Epidermal melanocyte (primary cell): Measurements from ENCODE around the gene FOXL3.
A peak's percentile ranks its signal among the peaks of the same experiment; 100 is the strongest.
"Not testable (repeated sequence)": the region's sequence is repeated elsewhere in the genome, so short reads cannot be mapped to it uniquely, and the experiment has no call there.

Experiments
- DNase-seq: peaks from one replicate; pipeline ENCODE4 v3.0.0; 2011; ENCODE audit warnings: low spot score; ENCODE audit not compliant: insufficient read length

FOXL3 gene

DNA sequence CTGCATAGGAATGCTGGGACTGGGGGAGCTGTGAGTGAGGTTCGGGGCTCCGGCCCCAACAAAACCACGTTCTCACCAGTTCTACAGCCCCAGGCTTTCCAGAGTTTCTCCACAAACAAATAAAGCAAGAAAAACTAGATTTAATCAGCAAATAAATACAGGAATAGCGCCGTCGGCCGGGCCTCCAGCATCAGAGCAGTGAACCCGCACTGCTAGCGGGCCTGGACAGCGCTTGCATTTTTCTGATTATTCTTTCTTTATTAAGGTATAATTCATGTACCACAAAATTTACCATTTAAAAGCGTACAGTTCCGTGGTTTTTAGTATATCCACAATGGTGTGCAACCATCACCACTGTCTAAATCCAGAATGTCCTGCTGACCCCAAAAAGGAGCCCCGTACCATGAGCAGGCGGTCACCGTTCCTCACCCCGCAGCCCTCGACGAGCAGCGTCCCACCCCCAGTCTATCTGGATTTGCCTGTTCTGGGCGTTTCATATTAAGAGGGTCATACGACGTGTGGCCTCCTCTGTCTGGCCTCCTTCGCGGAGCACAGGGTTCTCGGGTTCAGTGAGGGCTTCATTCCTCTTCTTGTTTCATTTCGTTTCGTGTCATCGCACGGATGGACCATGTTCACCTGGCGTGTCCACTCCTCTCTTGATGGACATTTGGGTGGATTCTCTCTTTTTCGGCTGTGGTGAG is 35.5 kb upstream of the FOXL3 start:
- no peak for DNase-seq

DNA sequence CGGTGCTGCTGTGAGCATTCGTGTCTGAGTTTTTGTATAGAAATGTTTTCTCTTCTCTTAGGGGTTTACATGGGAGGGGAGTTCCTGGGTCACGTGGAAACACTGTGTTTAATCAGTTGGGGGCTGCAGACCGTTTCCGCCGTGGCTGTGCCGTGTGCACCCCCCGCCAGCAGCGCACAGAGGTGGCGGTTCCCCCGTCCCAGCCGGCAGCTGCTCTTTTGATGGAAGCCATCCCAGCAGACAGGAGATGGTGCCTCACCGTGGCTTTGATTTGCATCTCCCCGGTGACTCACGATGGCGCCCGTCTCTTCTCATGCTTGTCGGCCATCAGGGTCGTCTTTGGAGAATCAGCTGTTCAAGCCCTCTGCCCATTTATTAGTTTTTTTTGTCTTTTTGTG is 34.9 kb upstream of the FOXL3 start:
- DNase-seq = no peak

DNA sequence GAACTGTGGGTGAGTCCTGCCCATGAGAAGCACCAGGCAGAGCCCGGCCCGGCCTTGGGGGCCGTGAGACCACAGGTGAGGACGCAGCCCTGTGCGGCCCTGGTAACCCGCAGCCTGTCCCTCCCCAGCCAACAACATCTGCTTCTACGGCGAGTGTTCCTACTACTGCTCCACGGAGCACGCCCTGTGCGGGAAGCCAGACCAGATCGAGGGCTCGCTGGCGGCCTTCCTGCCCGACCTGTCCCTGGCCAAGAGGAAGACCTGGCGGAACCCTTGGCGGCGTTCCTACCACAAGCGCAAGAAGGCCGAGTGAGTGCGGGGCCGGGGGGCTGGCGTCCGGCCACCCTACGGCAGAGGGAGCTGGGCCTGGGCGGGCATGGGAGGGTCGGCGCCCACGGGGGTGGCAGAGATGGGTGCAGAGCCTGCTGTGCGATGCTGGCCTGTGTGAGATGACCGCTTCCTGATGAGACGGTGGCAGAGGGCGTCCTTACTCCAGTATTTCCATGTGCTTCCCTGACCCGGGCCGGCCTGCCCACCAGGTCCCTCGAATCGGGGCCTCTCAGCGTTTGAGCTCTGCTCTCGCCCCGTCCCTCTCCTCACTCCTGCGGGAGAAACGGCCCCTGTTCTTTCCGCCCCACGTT is 34.1 kb upstream of the FOXL3 start:
- DNase-seq = no peak

DNA sequence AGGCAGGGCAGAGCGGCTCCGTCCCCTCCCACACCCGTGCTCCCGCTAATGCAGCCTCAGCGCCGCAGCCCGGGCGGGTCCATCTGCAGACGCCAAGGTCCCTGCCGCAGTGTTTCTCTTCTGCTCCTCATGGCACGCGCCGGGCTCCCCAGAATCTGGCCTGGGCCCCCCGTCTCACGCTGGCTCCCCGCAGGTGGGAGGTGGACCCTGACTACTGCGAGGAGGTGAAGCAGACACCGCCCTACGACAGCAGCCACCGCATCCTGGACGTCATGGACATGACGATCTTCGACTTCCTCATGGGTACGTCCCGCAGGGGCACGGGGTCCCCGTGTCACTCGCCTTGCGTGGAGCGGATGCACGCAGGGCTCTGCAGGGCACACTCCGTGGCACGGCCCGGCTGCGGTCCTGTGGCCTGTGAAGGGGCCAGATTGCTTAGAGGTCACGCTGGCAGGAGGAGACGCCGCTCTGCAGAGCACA is 33.5 kb upstream of the FOXL3 start:
- no peak for DNase-seq

DNA sequence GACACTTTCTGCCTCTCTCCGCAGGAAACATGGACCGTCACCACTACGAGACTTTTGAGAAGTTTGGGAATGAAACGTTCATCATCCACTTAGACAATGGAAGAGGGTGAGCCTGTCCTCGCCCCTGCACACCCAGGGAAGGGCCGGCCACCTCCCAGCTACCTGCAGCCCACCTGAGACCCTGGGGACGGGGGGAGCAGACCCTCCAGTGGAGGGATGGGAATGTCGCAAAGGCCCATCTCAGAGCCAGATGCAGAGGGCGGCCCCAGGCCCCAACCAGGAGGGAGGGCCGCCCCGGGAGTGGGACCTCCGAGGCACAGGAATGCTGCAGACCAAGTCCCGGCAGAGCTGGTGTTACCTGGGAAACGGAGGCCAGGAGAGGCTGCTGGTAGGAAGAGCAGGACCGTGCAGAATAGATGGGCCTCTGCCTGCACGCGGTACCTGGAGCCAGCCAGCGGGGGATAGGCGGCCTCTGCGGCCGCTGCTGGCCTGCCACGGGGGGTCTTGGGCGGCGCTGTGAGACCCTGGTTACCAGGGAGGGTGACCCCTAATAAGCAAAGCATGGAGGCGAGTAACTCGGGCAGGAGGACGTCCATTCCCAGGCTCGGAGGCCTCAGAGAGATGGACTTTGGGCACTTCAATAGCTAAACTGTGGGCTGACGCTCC is 32.9 kb upstream of the FOXL3 start:
- no peak for DNase-seq

DNA sequence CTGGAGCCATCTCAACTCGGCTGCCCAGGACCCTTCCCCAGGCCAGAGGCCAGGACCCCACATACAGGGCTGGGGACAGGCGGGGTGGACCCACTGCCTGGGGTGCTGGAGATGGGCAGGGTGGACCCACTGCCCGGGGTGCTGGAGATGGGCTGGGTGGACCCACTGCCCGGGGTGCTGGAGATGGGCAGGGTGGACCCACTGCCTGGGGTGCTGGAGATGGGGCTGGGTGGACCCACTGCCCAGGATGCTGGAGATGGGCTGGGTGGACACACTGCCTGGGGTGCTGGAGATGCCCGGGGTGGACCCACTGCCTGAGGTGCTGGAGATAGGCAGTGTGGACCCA is 32.4 kb upstream of the FOXL3 start:
- DNase-seq = no peak

DNA sequence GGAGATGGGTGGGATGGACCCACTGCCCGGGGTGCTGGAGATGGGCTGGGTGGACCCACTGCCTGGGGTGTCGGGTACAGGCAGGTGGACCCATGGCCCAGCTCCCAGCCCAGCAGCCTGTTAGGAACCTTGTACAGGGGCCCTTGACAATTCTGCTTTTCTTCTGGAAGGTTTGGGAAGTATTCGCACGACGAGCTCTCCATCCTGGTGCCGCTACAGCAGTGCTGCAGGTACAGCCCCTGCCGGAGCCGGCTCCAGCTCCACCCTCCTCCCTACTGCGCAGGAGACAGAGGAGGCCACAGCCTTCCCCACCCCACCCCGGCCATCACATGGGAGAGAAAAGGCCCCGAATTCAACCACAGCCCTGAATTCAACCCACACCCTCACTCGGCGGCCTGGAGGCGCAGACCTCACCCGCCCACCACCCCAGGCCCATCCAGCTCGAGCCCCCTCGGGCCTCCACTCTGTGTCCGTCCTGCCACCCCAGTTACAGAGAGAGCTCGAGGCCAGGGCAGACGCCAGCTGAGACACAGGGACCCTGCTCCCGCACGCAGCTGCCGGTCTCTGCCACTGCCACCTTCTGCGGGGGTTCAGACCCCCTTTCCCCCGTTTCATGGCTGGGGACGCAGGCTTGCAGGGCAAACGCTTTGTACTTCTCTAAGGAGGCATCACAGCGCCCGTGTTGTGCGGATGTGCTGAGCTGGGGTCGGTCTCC is 31.3 kb upstream of the FOXL3 start:
- DNase-seq = no peak

DNA sequence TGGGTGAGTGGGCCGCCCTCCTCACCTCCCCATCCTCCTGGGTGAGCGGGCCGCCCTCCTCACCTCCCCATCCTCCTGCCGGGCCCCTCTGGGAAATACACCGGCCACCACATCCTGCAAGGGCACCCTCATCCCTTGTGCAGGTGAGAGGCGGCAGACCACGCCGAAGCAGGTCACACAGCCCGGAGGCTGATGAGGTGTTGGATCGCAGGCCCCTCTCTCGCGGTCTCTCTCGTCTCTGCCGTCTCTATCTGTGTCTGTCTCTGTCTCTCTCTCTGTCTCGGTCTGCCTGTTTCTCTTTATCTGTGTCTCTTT is 30.8 kb upstream of the FOXL3 start:
- no peak for DNase-seq

DNA sequence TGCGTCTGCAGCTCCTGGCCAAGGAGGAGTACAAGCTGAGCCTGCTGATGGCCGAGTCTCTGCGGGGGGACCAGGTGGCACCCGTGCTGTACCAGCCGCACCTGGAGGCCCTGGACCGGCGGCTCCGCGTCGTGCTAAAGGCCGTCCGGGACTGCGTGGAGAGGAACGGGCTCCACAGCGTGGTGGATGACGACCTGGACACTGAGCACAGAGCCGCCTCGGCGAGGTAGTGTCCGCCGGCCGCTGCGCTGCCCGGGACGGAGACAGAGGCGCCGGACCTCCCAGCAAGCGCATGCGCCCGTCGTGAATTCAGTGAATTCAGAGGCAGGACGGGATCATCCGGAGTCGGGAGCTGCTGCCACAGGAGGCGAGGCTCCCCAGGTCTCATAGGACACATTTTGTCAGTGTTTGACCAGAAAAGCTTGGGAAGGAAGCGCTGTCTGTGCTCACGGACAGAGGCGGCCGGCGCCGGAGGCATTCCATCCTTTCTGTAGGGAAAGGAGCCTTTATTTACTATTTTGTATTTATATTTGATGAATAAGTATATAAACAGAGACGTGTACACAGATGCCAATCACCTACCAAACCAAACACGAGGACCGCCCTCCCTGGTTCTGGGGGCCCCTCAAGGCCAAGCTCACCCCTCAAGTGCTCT is 30.1 kb upstream of the FOXL3 start:
- no peak for DNase-seq

DNA sequence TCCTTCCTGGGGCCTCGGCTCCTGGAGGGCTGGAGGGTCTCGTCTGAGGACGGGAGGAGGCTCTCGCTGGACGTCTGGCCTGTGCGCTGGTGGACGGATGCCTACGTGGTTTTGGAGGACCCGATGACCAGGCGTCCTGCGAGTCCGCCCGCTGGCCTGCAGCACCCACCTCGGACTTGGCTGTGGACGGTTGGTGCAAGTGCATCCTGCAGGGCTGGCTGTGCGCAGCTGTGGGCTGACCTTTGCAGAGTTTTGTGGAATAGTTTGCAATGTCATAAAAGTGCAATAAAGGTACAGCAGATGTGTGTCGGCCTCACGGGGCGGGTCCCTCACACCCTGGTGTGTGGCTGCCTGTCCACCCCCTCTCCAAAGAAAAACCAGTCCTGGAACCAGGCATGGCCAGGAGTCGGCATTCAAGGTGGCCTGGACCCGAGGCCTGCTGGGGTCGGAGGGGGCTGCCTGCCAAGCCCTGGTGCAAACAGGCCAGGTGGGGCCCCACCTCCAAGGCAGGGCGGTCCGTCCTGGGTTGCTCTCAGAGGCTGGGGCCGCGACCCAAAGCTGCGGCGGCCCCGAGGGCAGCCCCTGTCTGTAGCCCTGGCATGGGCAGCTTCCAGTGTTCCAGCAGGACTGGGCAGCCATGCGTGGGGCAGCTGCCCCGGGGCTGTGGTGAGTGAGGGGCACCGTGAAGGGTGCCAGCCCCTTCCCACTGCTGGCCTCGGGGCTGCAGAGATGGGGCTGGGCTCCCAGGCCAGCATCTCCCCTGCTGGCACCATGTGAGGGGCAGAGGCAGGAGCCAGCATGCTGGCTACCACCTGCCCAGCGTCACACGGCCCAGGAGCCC is 29.3 kb upstream of the FOXL3 start:
- DNase-seq = no peak

DNA sequence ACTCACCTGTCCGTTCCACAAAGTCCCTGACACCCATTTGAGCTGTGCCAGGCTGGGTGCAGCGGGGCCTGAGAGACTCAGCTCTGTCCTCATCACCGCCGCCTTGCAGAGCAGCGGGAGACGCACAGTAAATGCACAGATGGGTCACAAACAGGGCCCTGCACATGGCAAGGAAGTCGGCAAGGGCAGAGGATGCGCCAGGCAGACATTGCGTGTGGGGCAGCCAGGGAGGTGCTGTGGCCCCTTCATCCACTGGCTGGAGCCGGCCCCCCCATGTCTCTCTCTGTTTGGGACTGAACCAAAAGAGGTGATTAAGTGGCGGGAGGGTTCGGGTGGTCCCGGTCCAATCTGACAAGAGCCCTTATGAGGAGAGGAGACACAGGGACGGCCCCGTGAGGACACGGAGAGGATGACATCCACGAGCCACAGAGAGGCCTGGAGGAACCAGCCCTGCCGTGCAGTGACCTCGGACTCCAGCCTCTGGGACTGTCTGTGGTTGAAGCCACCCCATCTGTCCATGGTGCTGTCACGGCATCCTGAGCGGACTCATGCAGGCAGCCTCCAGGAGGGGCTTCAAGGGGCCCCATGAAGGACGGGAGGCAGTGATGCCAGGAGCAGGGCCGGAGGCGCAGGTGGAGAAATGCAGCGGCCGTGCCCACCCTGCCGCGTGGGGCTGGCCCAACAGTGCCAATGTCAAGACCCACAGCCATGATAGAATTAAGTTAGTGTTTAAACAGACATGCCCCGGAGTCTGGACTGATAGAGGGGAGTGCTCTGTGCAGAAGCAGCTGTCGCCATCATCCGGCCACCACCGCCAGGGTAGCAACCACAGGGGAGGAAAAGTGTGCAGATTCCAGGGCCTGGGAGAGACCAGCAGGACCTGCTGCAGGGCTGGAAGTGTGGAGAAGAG is 28.4 kb upstream of the FOXL3 start:
- DNase-seq = peak; percentile 11

DNA sequence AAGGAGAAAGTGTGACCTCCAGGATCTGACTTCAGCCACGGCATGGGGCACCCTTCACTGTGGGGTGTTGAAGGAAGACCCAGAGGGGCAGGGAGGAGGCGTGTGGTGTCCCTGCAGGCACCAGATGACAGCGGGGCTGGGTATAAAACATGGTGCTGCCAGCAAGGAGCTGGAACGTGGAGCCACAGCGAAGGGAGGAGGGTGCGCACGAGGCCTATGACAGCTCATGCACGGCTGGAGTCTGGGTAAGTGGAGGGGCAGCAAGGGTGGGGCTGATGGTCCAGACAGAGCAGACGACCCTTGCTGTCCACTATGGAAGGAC is 27.8 kb upstream of the FOXL3 start:
- DNase-seq = no peak

DNA sequence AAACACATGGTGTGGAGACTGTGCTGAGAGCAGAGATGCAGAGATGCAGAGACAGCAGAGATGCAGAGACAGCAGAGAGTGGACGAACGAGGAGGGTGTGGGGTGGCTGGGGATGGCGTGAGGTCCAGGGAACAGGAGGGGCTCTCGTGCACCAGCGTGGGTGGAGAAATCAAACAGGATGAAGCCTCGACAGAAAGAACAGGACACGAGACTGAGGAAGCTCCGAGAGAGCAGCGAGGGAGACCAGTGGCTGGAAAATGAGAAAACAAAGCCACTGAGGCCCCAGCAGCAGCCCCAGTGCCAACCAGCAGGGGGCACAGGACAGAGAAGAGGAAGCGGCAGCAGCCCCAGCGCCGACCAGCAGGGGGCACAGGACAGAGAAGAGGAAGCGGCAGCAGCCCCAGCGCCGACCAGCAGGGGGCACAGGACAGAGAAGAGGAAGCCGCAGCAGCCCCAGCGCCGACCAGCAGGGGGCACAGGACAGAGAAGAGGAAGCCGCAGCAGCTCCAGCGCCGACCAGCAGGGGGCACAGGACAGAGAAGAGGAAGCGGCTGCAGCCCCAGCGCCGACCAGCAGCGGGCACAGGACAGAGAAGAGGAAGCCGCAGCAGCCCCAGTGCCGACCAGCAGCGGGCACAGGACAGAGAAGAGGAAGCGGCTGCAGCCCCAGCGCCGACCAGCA is 27.2 kb upstream of the FOXL3 start:
- not testable (repeated sequence) for DNase-seq

DNA sequence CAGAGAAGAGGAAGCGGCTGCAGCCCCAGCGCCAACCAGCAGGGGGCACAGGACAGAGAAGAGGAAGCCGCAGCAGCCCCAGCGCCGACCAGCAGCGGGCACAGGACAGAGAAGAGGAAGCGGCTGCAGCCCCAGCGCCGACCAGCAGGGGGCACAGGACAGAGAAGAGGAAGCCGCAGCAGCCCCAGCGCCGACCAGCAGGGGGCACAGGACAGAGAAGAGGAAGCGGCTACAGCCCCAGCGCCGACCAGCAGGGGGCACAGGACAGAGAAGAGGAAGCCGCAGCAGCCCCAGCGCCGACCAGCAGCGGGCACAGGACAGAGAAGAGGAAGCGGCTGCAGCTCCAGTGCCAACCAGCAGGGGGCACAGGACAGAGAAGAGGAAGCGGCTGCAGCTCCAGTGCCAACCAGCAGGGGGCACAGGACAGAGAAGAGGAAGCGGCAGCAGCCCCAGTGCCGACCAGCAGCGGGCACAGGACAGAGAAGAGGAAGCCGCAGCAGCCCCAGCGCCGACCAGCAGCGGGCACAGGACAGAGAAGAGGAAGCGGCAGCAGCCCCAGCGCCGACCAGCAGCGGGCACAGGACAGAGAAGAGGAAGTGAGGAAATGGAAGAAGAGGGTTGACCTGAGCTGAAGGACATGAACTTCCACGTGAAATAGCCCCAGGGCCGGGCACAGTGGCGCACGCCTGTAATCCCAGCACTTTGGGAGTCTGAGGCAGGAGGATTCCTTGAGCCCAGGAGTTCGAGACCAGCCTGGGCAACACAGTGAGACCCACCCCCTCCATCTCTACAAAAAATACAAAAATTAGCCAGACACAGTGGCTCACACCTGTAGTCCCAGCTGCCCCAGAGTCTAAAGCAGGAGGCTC is 26.3 kb upstream of the FOXL3 start:
- DNase-seq = not testable (repeated sequence)

DNA sequence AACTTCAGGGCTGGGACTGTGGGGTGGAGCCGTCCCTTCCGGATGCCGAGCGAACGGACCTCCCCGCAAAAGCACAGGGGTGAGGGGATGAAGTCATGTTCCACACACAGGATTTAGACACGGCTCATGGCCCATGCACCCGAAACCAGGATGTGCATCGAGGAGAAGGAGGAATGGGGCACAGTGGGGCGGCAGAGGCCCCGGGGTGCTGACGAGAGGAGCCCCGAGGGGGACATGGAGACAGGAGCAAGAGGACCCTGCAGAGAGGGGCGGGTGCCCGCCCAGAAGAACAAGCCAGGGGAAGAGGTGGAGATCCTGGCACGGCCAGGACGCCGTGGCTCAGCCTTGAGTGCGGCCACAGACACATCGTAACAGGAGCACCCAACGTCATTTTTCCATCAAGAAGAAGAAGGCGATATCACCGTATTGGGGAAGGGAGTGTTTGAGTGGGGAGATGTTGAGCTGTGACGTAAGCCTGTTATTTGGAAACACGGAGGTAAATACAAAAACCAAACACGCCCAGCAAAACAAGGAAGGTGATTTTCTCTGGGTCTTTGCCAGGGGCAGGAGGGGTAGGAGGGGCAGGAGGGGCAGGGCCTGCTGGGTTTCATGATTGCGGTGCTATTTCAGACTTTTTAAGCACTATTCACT is 25.3 kb upstream of the FOXL3 start:
- DNase-seq = no peak

DNA sequence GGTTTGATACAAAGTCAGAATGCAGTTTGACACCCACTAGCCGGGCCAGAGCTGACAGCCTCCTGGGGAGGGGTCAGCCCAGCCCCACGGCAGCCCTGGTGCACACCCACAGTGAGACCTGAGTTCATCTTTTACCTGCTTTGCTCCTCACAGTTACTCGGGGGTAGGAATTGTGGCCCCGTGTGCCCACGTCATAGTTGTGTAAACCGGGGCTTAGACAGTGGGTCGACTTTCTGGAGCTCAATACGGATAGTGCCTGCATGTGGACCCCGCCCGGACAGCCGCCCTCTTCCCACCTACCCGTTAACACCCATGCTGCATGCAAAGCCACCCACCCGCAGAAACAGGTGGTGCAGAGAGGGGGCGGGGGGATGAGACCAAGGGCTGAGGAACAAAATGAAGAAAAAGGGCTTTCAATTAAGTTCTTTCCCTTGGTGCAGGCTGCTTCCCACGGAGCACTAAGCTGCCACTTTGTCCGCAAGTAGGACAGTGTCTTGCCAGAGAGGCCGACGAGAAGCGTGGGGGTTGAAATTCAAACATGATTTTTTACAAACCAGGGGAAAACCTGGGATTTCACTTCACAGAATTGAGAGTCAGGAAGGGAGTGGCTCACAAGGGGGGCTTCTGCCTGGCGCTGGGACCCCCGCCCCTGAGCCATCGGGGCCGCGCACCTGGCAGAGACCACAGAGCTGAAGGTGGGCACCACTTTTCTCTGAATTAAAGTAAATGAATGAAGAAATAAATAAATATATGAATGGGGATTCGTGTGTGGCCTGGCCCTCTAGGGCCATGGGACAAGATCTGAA is 24.6 kb upstream of the FOXL3 start:
- no peak for DNase-seq
